H1 (cell line): ENCODE measurements around the gene PBX2. TPM values are rescaled to one million over a fixed set of nuclear protein-coding genes. Genes with fewer than 3 reads are reported as not detected.

Experiments
- CTCF ChIA-PET: fragments of 300-600 bp; sonication (Branson Sonifier 250); formaldehyde crosslinking; loops from one replicate; lab custom pipeline; 2021; ENCODE audit not compliant: partially characterized antibody; lab: Charles Lee
- POLR2A ChIA-PET: fragments of 300-600 bp; sonication (Branson Sonifier 250); formaldehyde crosslinking; loops from one replicate; lab custom pipeline; 2021; ENCODE audit warnings: inconsistent platforms; ENCODE audit not compliant: partially characterized antibody; lab: Charles Lee
- DNase-seq, 2 experiments: peaks; one replicate each; pipeline versions ENCODE4 v3.0.0 to v3.0.0-alpha.2; 2010 to 2022; ENCODE audit warnings: low spot score in 2 of 2, low read depth in 1 of 2, mixed read lengths in 1 of 2
- FAIRE-seq: peaks from 2 replicates; lab custom pipeline; 2011; peaks lifted over from hg19 to GRCh38; lab: Jason Lieb, UNC
- H2AFZ ChIP-seq: 2 replicates; pipeline ENCODE4 v1.8.1; 2012; ENCODE audit warnings: low read length, inconsistent platforms
- H2AK5ac ChIP-seq: 2 replicates; pipeline ENCODE4 v1.6.1; 2013; ENCODE audit warnings: low read depth, low read length
- H2BK120ac ChIP-seq: replicated peaks from 2 replicates; pipeline ENCODE3; 2013; ENCODE audit warnings: low read depth, low read length, inconsistent platforms
- H2BK12ac ChIP-seq: 2 replicates; pipeline ENCODE4 v1.6.1; 2013; ENCODE audit warnings: low read depth, low read length
- H2BK15ac ChIP-seq: 2 replicates; pipeline ENCODE4 v1.6.1; 2013; ENCODE audit warnings: low read length
- H2BK20ac ChIP-seq: 2 replicates; pipeline ENCODE4 v1.6.1; 2013; ENCODE audit warnings: low read length
- H2BK5ac ChIP-seq: 2 replicates; pipeline ENCODE4 v1.6.1; 2013; ENCODE audit warnings: low read depth, low read length
- H3K14ac ChIP-seq: 2 replicates; pipeline ENCODE4 v1.6.1; 2013; ENCODE audit warnings: inconsistent platforms; ENCODE audit not compliant: insufficient read length
- H3K18ac ChIP-seq: 2 replicates; pipeline ENCODE4 v1.6.1; 2013; ENCODE audit warnings: low read length; ENCODE audit errors: extremely low read depth
- H3K23ac ChIP-seq: 2 replicates; pipeline ENCODE4 v1.6.1; 2013; ENCODE audit warnings: inconsistent platforms; ENCODE audit not compliant: insufficient read length
- H3K23me2 ChIP-seq: 2 replicates; pipeline ENCODE4 v1.6.1; 2013; ENCODE audit warnings: low read depth, low read length
- H3K27ac ChIP-seq: 2 replicates; pipeline ENCODE4 v1.6.1; 2011; ENCODE audit warnings: low read depth, low read length, inconsistent platforms
- H3K27me3 ChIP-seq, 4 experiments: replicated peaks in 1 of 4; 1 replicate in 1 of 4; 2 replicates in 3 of 4; pipeline versions ENCODE4 v1.6.1 to v1.8.1; 2011 to 2013; ENCODE audit warnings: low read length in 3 of 4, mild to moderate bottlenecking in 3 of 4, inconsistent platforms in 2 of 4, mixed read lengths in 2 of 4, moderate library complexity in 1 of 4; ENCODE audit not compliant: control insufficient read depth in 3 of 4, insufficient read depth in 3 of 4; ENCODE audit errors: extremely low read depth in 1 of 4
- H3K36me3 ChIP-seq, 4 experiments: 2 replicates each; pipeline versions ENCODE4 v1.6.1 to v1.8.1; 2011 to 2013; ENCODE audit warnings: mild to moderate bottlenecking in 4 of 4, low read length in 3 of 4, moderate library complexity in 2 of 4, control low read depth in 1 of 4, inconsistent platforms in 1 of 4; ENCODE audit not compliant: insufficient read depth in 4 of 4, control insufficient read depth in 2 of 4
- H3K4ac ChIP-seq: replicated peaks from 2 replicates; pipeline ENCODE3; 2013; ENCODE audit warnings: low read length, low read depth, mixed read lengths, inconsistent platforms; ENCODE audit not compliant: insufficient read length
- H3K4me1 ChIP-seq, 4 experiments: replicated peaks in 1 of 4; 1 replicate in 1 of 4; 2 replicates in 3 of 4; pipeline versions ENCODE4 v1.6.1 to v1.8.1; 2011 to 2013; ENCODE audit warnings: low read length in 3 of 4, inconsistent platforms in 2 of 4, mixed read lengths in 1 of 4; ENCODE audit not compliant: insufficient read depth in 4 of 4, control insufficient read depth in 3 of 4
- H3K4me2 ChIP-seq, 2 experiments: 2 replicates each; pipeline versions ENCODE4 v1.6.1 to v1.8.1; 2011 to 2013; ENCODE audit warnings: low read depth in 2 of 2, low read length in 2 of 2, control low read depth in 1 of 2, inconsistent platforms in 1 of 2, mild to moderate bottlenecking in 1 of 2; ENCODE audit not compliant: insufficient read depth in 1 of 2
- H3K4me3 ChIP-seq, 4 experiments: fragments of 200-600, 300-600 bp in 1 of 4; sonication (generic), shearing (Covaris generic), sonication (Bioruptor Twin) in 1 of 4; 2 replicates each; pipeline versions ENCODE4 v1.5.1 to v1.8.1; 2011 to 2016; ENCODE audit warnings: low read length in 4 of 4, low read depth in 3 of 4, control low read depth in 2 of 4, inconsistent platforms in 2 of 4, mild to moderate bottlenecking in 2 of 4, mixed read lengths in 1 of 4, moderate library complexity in 1 of 4; ENCODE audit not compliant: insufficient read depth in 2 of 4; ENCODE audit errors: extremely low read depth in 1 of 4
- H3K56ac ChIP-seq: replicated peaks from 2 replicates; pipeline ENCODE3; 2013; ENCODE audit warnings: low read depth, mild to moderate bottlenecking, mixed read lengths, low read length, inconsistent platforms; ENCODE audit not compliant: insufficient read length
- H3K79me1 ChIP-seq: 2 replicates; pipeline ENCODE4 v1.6.1; 2013; ENCODE audit warnings: low read depth, low read length, control low read depth
- H3K79me2 ChIP-seq, 2 experiments: 2 replicates each; pipeline versions ENCODE4 v1.6.1 to v1.8.1; 2012 to 2013; ENCODE audit warnings: low read length in 2 of 2, mild to moderate bottlenecking in 2 of 2, inconsistent platforms in 1 of 2; ENCODE audit not compliant: insufficient read depth in 2 of 2, control insufficient read depth in 1 of 2
- H3K9ac ChIP-seq, 4 experiments: replicated peaks in 1 of 4; 1 replicate in 1 of 4; 2 replicates in 3 of 4; pipeline versions ENCODE4 v1.6.1 to v1.8.1; 2011 to 2013; ENCODE audit warnings: low read depth in 3 of 4, low read length in 3 of 4, control low read depth in 2 of 4, mild to moderate bottlenecking in 2 of 4, moderate library complexity in 2 of 4, inconsistent platforms in 1 of 4; ENCODE audit errors: extremely low read depth in 1 of 4
- H3K9me3 ChIP-seq, 2 experiments: 2 replicates each; pipeline versions ENCODE4 v1.6.1 to v1.8.1; 2012 to 2013; ENCODE audit warnings: mild to moderate bottlenecking in 2 of 2, moderate library complexity in 2 of 2, control low read depth in 1 of 2, inconsistent platforms in 1 of 2, low read depth in 1 of 2, low read length in 1 of 2, mixed read lengths in 1 of 2; ENCODE audit not compliant: insufficient read depth in 2 of 2
- H4K20me1 ChIP-seq, 2 experiments: replicated peaks in 1 of 2; 2 replicates each; pipeline versions ENCODE3 to v1.8.1; 2011 to 2013; ENCODE audit warnings: inconsistent platforms in 2 of 2, low read length in 2 of 2, mild to moderate bottlenecking in 1 of 2; ENCODE audit not compliant: insufficient read depth in 2 of 2, control insufficient read depth in 1 of 2
- H4K5ac ChIP-seq: 2 replicates; pipeline ENCODE4 v1.6.1; 2013; ENCODE audit warnings: low read length, low read depth, mixed read lengths, inconsistent platforms; ENCODE audit not compliant: insufficient read length
- H4K8ac ChIP-seq: 2 replicates; pipeline ENCODE4 v1.8.0; 2013; ENCODE audit warnings: mild to moderate bottlenecking, moderate library complexity, low read length, inconsistent platforms; ENCODE audit not compliant: insufficient read depth; ENCODE audit errors: extremely low read depth
- H4K91ac ChIP-seq: replicated peaks from 2 replicates; pipeline ENCODE3; 2013; ENCODE audit warnings: low read length, mixed read lengths, inconsistent platforms; ENCODE audit not compliant: insufficient read length
- CBX5 ChIP-seq: fragments of 300-800, 300-1000 bp; sonication (generic); IDR thresholded peaks from 2 replicates; pipeline ENCODE4 v1.7.1; 2016; ENCODE audit warnings: antibody characterized with exemption, low read length, low read depth
- CHD1 ChIP-seq: IDR thresholded peaks from 2 replicates; pipeline ENCODE4 v1.6.1; 2012; ENCODE audit warnings: low read depth, low read length, improper control_type of control experiment
- CREB1 ChIP-seq: IDR thresholded peaks from 2 replicates; pipeline ENCODE4 v1.6.1; 2012; ENCODE audit warnings: inconsistent platforms
- KDM1A ChIP-seq: fragments of 200-600, 300-600 bp; sonication (generic); IDR thresholded peaks from 2 replicates; pipeline ENCODE4 v1.7.1; 2016; ENCODE audit warnings: mild to moderate bottlenecking, low read length, borderline replicate concordance
- RNF2 ChIP-seq: fragments of 200-900, 300-1000 bp; sonication (generic); IDR thresholded peaks from 2 replicates; pipeline ENCODE4 v1.7.1; 2016; ENCODE audit warnings: borderline replicate concordance, low read depth, mild to moderate bottlenecking, antibody characterized with exemption, low read length; ENCODE audit not compliant: poor library complexity, severe bottlenecking; ENCODE audit errors: missing control alignments
- SP1 ChIP-seq: IDR thresholded peaks from 2 replicates; pipeline ENCODE4 v1.6.1; 2011; ENCODE audit warnings: low read depth, low read length
- SP2 ChIP-seq: IDR thresholded peaks from 2 replicates; pipeline ENCODE4 v1.6.1; 2012; ENCODE audit warnings: mild to moderate bottlenecking, low read length, inconsistent platforms
- TAF1 ChIP-seq: IDR thresholded peaks from 2 replicates; pipeline ENCODE4 v1.6.1; 2011; ENCODE audit warnings: mild to moderate bottlenecking, low read depth, low read length
- TCF12 ChIP-seq: IDR thresholded peaks from 2 replicates; pipeline ENCODE4 v1.6.1; 2011; ENCODE audit warnings: low read depth, mild to moderate bottlenecking, low read length
- USF2 ChIP-seq: IDR thresholded peaks from 2 replicates; pipeline ENCODE4 v1.6.1; 2011; ENCODE audit warnings: low read length, improper control_type of control experiment
- WGBS, 2 experiments: shearing (Covaris generic) in 1 of 2; methylation state at CpG; one replicate each; pipeline versions ENCODE4 v1.1.6 to v1.1.7; 2013 to 2015; ENCODE audit warnings: low lambda C conversion rate in 2 of 2, mixed read lengths in 2 of 2, inconsistent platforms in 1 of 2, low coverage in 1 of 2, missing lambda C conversion rate in 1 of 2; ENCODE audit not compliant: insufficient replicate concordance in 2 of 2, insufficient coverage in 1 of 2, insufficient read length in 1 of 2; ENCODE audit errors: extremely low coverage in 1 of 2, missing lambda C conversion rate in 1 of 2; 5-methylcytosine and 5-hydroxymethylcytosine counted together
- polyA plus RNA-seq, 7 experiments: library from polyadenylated mRNA; depleted of rRNA in 3 of 7; stranded (reverse) in 5 of 7; unstranded in 2 of 7; fragments of >200 nt in 5 of 7; fragments of 200-250 nt in 2 of 7; gene quantifications; 1 replicate in 5 of 7; 2 replicates in 1 of 7; 4 replicates in 1 of 7; pipeline versions ENCODE4 v1.2.1 to v1.2.3, GENCODE V29; 2011 to 2013; ENCODE audit warnings: missing spikeins in 2 of 7, mixed read lengths in 2 of 7
- total RNA-seq: library from RNA; stranded (reverse); fragmentation: NEBNext Ultra II Directional; extraction: Animal tissue kit (Norgen Biotek cat#: 25700); gene quantifications from 2 replicates; pipeline ENCODE4 v1.2.1, GENCODE V29; 2021

Gene PBX2
- total and polyA plus RNA-seq, 2 of the 8 experiments (the other 6 are each of a cell fraction or from before 2014, with no cell fraction given) = 102 to 130 TPM

DNA sequence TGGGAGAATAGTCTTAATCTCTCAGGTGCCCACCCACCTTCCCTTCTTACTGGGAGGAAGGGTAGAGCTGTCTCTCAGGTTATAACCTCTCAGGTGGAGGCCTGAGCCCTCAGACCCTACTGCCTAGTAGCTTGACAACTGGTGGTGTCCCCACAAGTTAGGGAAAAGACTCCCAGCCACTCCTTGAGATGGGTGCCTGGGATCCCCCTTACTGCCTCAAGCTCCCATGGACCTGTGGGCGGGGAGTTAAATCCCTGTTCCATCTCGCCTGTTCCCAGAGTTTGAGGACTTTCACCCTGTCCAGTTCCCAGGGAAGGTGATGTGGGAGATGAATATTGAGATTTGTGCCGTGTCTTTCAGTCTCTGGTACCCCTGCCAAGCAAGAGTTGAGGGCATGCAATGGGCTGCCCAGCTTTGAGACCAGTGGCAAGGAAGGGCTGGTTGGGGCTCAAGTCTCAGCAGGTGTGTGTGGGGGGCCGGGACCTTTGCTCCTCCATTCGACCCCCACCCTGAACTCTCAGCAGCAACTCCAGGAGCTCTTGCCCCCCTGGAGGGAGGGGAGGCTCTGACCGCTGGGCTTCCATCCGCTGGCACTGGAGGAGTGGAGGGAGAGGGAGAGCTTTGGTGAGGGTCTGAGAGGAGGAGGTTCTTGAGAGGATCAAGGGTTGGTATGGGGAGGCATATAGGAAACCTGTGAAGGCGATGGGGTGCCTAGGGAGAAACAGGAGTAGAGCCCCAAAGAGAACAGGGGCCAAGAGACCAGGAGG is 1.1 kb upstream of the PBX2 start:
- peak overlapping the region; percentile 75 for H3K18ac ChIP-seq
- DNase-seq (no peak), FAIRE-seq (no peak)
- peak overlapping the region; percentile 75 for H3K4ac ChIP-seq
- H3K79me1 ChIP-seq = peaks cover 2% of the 10 kb centered on the region; the same call in 1 of the 2 replicates
- H3K4me3 ChIP-seq = peak overlapping the region in 3 of 4 experiments; percentile 30 to 87 (median 59); a peak in 2 of 8 replicates
- H3K9ac ChIP-seq = no peak overlapping the region; a peak in 2 of 7 replicates
- no peaks in the 10 kb centered on the region for H3K9me3 ChIP-seq
- peak overlapping the region; percentile 50 for H2BK120ac ChIP-seq
- ChIA-PET CTCF (interaction anchor here (1.1 to 2.5 kb wide), 4 partner anchors 12 to 73 kb away, joined by 3 to 12 read pairs (median 8); partner anchors contain the start of gene RNF5), POLR2A (interaction anchor here (1.0 to 13.3 kb wide), 7 partner anchors 12 to 91 kb away, joined by 3 to 194 read pairs (median 5); partner anchors contain the start of genes AGPAT1, EGFL8, PRRT1 and RNF5)
- peaks cover 8 to 36% (median 18%) of the 10 kb centered on the region in 4 experiments for H3K4me1 ChIP-seq
- H2BK5ac ChIP-seq = peak overlapping the region; percentile 55; the same call in 1 of the 2 replicates
- peaks cover 2 to 18% (median 14%) of the 10 kb centered on the region in 4 experiments; a peak in 7 of 8 replicates for H3K36me3 ChIP-seq
- H3K14ac ChIP-seq = no peak overlapping the region
- peak overlapping the region; percentile 67; the same call in 1 of the 2 replicates for H2BK15ac ChIP-seq
- H3K79me2 ChIP-seq = peaks cover 0 to 13% of the 10 kb centered on the region in 2 experiments; a peak in 2 of 4 replicates
- H4K8ac ChIP-seq = no peak overlapping the region
- peaks cover 10% of the 10 kb centered on the region for H3K23me2 ChIP-seq
- H3K23ac ChIP-seq = no peak overlapping the region
- H3K56ac ChIP-seq = no peak overlapping the region
- H4K91ac ChIP-seq = peak overlapping the region; percentile 76
- no peak overlapping the region for H2AFZ ChIP-seq
- H3K4me2 ChIP-seq = peak overlapping the region; percentile 79 to 90
- peak overlapping the region; percentile 0 for H4K5ac ChIP-seq
- no peaks in the 10 kb centered on the region for H3K27me3 ChIP-seq
- 0 out of 2 replicates have a peak overlapping the region, but pooled peaks have one; percentile 48 for H2BK20ac ChIP-seq
- H2BK12ac ChIP-seq = peak overlapping the region; percentile 92; the same call in 1 of the 2 replicates
- WGBS, 2 experiments = 88% methylated on average over 8 of the region's 8 CpGs; no CpG with 5 or more reads in 1 of the 2 experiments
- peaks cover 0 to 3% of the 10 kb centered on the region in 2 experiments for H4K20me1 ChIP-seq
- peak overlapping the region; percentile 28; the same call in 1 of the 2 replicates for H2AK5ac ChIP-seq
- no peak overlapping the region for H3K27ac ChIP-seq
- TF ChIP-seq RNF2 (no peak), KDM1A (no peak), CBX5 (no peak), TAF1 (no peak), CREB1 (no peak), TCF12 (no peak), CHD1 (no peak), SP2 (no peak), SP1 (no peak), USF2 (no peak)
